ENCODE measurements around the gene VPS37B.

The VPS37B gene

DNA sequence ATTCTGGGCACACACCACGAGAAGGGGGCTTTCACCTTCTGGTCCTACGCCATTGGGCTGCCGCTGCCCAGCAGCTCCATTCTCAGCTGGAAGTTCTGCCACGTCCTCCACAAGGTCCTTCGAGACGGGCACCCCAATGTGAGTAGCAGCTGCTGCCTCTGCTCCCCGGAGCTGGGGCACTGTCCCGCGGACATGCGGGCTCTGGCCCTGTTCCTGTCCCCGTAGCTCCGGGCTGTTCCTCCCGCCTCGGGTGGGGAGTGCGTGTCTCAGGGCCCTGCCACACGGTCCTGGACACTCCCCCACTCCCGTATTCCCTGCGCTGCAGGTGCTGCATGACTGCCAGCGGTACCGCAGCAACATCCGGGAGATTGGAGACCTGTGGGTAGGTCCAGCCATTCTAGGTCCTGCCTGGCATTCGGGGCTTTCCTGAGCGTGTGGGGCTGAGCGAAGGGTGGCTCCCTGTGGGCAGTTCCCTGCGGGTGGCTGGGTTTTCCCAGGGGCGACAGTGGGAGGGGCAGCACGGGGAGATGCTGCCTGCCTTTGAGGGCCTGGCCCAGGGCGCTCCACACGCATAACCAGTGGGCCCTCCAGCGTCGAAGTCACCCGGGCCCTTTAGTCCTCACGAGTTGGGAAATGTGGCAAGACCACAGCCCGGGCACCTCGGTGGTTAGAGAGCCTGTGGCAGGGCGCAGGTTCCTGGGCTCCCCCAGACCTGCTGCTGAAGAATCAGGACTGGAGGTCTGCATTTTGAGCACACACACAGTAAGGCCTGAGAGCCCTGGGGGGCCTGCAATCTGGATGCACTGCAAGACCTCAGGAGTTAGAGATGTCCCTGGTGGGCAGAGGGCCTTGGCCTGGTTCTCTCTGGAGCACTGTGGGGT is 47.2 kb downstream of the VPS37B start:
- H3K4me3 ChIP-seq, result no peak overlapping the region
- DNase-seq (ENCODE audit: low spot score), result no peak
- TF ChIP-seq, protein P1, sequence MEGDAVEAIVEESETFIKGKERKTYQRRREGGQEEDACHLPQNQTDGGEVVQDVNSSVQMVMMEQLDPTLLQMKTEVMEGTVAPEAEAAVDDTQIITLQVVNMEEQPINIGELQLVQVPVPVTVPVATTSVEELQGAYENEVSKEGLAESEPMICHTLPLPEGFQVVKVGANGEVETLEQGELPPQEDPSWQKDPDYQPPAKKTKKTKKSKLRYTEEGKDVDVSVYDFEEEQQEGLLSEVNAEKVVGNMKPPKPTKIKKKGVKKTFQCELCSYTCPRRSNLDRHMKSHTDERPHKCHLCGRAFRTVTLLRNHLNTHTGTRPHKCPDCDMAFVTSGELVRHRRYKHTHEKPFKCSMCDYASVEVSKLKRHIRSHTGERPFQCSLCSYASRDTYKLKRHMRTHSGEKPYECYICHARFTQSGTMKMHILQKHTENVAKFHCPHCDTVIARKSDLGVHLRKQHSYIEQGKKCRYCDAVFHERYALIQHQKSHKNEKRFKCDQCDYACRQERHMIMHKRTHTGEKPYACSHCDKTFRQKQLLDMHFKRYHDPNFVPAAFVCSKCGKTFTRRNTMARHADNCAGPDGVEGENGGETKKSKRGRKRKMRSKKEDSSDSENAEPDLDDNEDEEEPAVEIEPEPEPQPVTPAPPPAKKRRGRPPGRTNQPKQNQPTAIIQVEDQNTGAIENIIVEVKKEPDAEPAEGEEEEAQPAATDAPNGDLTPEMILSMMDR (IDR thresholded peaks at IDR 0.05), result no peak
- H3K27ac ChIP-seq, result no peak overlapping the region

DNA sequence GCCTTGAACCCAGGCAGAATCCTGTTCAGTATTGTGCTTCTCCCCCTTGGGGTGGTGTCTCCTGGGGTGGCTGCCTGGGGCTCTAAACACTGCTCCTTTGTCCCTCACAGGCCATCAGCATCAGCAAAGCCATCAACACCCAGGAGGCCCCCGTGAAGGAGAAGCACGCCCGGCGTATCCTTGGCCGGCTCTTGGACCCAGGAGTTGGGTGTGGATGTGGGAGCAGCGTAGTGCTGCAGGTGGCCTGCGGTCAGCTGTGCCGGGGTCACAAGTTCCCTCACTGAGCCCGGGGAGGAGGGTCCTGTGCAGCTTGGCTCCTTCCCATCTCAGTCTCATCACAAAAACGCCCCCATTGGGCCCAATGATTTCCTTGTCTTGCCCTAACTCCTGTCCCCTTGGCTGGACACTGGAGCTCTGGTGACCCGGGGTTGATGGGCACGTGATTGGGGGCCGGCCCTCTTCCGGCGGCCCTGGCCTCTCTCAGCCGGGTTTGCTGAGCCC is 48.0 kb downstream of the VPS37B start:
- no peak overlapping the region for H3K27ac ChIP-seq
- TF ChIP-seq, protein P1 (IDR thresholded peaks at IDR 0.05), result no peak
- H3K4me3 ChIP-seq, result no peak overlapping the region
- no peak for DNase-seq (ENCODE audit: low spot score)

DNA sequence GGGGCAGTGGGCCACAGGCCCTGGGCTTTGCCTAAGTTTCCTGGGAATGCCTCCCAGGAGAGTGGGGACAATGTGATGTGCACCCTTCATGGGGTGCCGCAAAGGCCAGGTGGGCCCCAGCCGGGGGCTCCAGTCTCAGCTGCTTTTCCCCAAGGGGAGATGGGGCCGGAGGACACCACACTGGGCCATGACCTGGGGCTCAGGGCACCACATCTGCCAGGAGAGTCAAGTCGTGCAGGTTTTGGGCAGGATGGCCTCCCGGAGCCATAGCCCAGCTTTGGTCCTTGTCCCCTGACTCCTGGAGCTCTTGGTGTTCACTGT is 48.4 kb downstream of the VPS37B start:
- H3K27ac ChIP-seq, result no peak overlapping the region
- no peak for DNase-seq (ENCODE audit: low spot score)

DNA sequence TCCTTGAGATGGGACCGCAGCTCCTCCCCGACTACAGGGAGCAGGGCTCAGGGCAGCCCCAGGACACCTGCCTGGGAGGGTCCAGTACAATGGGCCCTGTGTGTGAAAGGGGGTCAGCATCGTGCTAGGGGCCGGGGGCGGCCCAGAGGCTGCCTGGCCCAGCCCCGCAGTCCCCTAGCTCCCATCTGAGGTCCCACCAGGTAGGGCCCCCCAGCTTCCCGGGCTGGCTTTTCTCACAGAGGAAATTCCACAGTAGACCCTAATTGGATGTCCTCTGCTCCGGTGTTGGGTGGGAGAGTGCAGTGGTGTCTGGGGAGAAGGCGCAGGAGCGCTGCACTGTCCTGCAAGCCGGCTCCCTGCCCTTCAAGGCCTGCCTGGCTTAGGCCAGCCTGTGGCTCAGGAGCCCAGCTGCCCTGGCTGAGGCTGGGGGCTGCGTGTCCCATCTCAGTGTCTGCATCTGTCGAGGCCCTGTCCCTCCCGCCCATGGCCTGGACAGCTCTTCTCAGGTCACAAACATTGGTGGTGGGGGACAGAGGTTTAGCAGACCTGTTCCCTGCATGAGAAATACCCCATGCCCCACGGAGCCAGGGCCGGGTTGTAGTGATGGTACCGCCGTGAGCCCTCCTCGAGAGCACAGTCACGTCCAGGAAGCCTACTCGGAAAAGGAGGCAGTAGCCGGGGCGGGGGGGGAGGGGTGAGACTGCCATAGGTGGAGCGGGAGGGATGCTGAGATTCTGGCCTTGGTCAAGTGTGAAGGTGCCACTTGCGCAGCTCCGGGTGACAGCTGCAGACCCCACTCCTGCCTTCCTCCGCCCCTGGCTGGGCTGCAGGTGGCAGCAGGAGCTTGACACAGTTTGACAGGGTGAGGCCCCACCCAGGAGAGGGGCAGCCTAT is 49.1 kb downstream of the VPS37B start:
- Histone ChIP-seq H3K27ac (no peak overlapping the region), H3K4me3 (no peak overlapping the region)
- no peak for DNase-seq (ENCODE audit: low spot score)
- TF ChIP-seq, protein P1 (IDR thresholded peaks at IDR 0.05), result no peak

More for the DNA sequence above, 48.4 kb downstream of the VPS37B start:
- no peak overlapping the region for H3K4me3 ChIP-seq
- TF ChIP-seq, protein P1 (IDR thresholded peaks at IDR 0.05), result no peak

DNA sequence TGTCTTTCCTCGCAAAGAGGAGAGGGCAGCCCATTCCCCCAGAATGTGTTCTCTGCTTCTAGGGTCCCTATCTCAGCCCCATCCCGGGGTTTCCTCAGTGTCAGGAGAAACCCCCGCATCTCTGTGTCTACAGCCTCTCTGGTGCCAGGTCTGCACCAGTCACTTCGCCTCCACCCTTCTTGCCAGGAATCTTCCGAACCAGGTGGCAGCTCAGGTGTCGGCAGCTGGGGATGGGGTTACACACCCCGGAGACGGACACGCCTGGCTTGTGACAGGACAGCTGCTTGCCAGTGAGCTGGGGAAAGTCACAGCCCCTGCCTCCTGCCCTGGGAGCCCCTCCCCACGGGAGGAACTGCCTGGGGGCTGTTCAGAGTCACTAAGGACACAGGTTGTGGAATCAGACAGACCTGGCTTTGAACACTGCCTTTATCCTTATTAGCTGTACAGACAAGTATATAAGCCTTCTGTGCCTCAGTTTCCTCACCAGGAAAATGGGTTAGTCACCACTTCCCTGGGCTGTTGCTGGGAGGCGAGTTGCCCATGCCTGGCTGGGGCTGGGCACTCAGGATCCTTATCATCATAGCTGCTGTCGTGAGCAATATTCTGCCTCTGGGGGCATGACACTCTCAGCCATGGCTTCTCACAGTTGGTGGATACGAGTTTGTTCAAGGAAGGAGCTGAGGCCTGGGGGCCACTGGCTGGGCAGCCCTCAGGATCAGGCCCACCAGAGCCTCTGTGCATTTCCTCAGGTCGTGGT is 49.9 kb downstream of the VPS37B start:
- TF ChIP-seq, protein P1 (IDR thresholded peaks at IDR 0.05), result no peak
- Histone ChIP-seq H3K27ac (no peak overlapping the region), H3K4me3 (no peak overlapping the region)
- DNase-seq (ENCODE audit: low spot score), result no peak

DNA sequence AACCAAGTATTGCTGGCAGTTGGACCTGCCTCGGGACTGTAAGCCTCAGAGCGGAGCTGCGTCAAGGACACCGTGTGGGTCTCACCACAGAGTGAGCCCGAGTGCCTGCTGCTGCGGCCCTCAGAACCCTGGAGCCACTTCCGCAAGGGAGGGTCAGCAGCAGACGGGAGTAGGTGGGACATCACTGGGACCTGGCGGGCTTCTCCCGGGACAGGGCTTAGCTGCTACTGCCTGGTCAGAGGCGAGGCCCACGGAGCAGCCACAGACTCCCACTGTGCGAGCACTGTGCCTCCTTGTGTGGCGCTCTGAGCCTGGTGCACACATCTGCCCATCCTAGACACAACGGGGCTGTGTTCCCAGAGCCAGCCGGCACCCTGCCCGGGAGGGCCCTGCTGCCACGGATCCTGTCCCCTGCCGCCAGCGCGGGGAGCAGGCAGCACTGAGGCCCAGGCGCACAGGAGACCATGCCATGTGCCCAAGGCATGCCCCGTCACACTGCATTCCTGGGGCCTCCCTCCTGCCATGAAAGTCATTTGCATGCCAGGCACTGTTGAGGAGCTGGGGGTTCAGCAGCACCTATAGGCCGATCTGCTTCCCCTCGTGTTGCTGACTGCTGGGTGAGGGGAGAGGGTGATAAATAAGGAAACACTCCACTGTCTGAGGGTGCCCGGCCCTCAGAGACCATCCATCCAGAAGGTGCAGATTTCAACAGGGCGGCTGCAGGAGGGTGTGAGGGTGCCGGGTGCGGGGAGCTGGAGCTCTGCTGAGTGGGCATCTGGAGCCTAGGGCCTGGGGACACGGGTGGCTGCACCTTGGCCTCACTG is 50.7 kb downstream of the VPS37B start:
- DNase-seq (ENCODE audit: low spot score), result no peak
- no peak overlapping the region for H3K4me3 ChIP-seq
- peak overlapping the region in 1 of 2 donors; percentile 7 for H3K27ac ChIP-seq
- TF ChIP-seq, protein P1 (IDR thresholded peaks at IDR 0.05), result no peak
